Fibroblast of peridontal ligament (primary cell): ENCODE measurements around the gene CNTN2.

Experiments used
- DNase-seq: peaks from one replicate; pipeline ENCODE4 v3.0.0-alpha.2; 2010; ENCODE audit errors: extremely low read depth

Gene CNTN2, protein sequence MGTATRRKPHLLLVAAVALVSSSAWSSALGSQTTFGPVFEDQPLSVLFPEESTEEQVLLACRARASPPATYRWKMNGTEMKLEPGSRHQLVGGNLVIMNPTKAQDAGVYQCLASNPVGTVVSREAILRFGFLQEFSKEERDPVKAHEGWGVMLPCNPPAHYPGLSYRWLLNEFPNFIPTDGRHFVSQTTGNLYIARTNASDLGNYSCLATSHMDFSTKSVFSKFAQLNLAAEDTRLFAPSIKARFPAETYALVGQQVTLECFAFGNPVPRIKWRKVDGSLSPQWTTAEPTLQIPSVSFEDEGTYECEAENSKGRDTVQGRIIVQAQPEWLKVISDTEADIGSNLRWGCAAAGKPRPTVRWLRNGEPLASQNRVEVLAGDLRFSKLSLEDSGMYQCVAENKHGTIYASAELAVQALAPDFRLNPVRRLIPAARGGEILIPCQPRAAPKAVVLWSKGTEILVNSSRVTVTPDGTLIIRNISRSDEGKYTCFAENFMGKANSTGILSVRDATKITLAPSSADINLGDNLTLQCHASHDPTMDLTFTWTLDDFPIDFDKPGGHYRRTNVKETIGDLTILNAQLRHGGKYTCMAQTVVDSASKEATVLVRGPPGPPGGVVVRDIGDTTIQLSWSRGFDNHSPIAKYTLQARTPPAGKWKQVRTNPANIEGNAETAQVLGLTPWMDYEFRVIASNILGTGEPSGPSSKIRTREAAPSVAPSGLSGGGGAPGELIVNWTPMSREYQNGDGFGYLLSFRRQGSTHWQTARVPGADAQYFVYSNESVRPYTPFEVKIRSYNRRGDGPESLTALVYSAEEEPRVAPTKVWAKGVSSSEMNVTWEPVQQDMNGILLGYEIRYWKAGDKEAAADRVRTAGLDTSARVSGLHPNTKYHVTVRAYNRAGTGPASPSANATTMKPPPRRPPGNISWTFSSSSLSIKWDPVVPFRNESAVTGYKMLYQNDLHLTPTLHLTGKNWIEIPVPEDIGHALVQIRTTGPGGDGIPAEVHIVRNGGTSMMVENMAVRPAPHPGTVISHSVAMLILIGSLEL

DNA sequence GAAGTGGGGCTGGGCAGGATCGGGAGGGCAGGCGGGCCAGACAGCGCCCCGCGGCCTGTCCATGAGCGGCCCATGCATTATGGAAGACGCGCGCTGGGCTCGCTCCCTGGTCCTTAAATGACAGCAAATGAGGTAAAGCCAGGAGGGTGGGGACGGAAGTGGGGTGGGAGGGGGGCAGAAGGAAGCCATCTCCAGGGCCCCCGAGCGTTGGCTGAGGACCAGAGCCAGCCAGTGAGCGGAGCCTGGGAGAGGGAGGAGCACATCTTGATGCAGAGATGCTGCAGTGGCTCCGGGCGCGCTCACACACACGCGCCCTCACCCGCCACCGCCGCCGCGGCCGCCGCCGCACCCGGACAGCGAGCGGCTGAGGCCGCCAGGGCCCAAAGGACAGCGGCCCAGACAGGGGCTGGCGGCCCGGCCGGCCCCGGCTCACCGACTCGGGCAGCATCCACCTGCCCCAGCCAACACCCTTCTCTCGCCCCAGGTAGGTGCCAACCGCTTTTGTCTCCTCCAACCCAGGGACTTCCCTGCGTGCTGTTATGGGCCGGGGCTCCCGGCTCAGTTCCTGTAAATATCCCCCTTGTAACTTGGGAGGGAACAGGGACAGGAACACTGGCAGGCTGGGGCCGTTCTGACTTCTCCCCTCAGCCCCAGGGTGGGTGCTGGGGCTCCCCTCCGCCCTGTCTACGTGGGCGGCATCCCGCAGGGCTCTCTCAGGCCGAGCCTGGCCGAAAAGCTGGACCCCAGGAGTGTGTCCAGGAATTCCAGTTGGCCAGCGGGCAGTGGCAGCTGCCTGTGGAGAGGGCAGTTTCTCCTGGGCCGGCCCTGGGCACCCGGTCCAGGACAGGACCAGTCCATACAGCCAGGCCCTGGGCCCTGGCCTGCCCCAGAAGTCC is at the start of gene CNTN2:
TSS of gene CNTN2 (plus strand) at position 302 of the 896 bp plus-strand sequence. CDS start 9,974 bp downstream, outside the sequence.
- no peak for DNase-seq

DNA sequence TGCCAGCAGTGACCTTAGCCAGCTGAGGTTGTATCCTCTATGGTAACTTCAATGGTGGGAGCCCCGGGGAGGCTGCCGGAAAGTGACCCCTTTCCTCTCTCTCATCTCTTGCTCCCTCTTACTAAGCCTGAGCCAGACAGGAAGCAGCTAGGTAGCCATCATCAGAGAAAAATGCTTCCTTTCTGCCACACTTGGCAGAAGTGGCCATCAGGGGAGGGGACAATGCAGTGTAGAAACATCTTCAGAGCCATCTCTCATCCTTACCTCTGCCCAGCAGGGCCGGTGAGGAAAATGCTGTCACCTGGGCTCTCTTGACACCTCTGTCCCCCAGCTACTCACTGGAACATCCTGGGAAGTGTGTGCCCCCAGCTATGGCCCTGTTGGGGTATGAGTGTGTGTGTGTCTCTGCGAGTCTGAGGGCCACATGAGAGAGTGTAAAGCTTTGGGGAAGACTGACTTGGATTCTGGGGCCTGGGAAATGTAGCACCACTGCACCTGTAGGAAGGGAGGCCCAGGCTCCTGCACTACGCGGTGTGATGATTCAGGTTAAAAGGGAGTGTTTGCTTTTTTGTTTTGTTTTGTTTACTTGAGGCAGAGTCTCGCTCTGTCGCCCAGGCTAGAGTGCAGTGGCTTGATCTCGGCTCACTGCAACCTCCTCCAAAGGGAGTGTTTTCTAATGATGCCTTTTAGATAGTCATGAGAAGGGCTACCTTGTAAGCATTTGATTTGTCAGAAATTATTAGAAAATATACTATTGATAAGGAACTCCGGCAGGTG is 48.7 kb upstream of the CNTN2 start:
- DNase-seq, result no peak

- no peak for DNase-seq
These were observed 46.0 kb upstream of the CNTN2 start for GRCh38 chr1:204996981-204997380.

GRCh38 chr1:204997591-204998355 is 45.2 kb upstream of the CNTN2 start:
- no peak for DNase-seq

GRCh38 chr1:205001162-205001561 is 41.9 kb upstream of the CNTN2 start:
- no peak for DNase-seq

- no peak for DNase-seq
These were observed 40.3 kb upstream of the CNTN2 start for GRCh38 chr1:205002705-205003104.

- no peak for DNase-seq
These were observed 39.5 kb upstream of the CNTN2 start for GRCh38 chr1:205003358-205004131.

- peak; percentile 67 for DNase-seq
These were observed 38.7 kb upstream of the CNTN2 start for GRCh38 chr1:205004351-205004750.

- DNase-seq, result no peak
These were observed 34.1 kb upstream of the CNTN2 start for GRCh38 chr1:205008896-205009295.

GRCh38 chr1:205009670-205010069 is 33.3 kb upstream of the CNTN2 start:
- no peak for DNase-seq

- no peak for DNase-seq
These were observed 30.4 kb upstream of the CNTN2 start for GRCh38 chr1:205012391-205013140.

DNA sequence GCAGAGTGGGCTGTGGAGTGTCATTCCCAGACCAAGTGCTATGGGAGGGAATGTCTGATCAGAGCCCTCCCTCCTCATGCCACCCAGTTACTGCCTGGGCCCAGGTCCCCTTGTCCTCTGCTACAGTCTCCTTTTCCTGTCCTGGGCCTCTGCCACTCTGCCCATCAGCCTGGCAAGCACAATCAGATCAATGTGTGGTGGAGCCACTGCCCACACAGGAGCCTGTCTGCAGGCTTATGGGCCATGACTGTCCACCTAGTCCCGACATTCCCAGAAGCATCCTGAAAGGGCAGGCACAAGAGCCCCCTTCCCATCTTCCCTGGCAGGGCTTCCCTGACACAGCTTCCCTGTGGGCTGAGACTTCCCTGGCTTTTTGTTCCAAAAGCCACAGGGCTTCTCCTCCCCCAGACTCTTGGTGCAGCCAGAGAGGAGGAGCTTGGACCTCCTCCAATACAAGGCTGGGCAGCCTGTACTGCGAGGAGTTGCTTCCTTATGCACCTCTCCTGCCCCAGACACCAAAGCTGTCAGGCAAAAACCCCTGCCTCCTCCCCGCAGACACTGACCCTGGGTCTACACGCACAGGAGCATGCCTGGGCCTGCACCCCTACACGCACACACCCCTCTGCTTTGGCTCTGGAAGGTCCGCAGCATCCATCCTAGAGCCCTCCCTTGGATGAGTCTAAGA is 29.2 kb upstream of the CNTN2 start:
- peak; percentile 30 for DNase-seq

- no peak for DNase-seq
These were observed 28.2 kb upstream of the CNTN2 start for GRCh38 chr1:205014783-205015182.

DNA sequence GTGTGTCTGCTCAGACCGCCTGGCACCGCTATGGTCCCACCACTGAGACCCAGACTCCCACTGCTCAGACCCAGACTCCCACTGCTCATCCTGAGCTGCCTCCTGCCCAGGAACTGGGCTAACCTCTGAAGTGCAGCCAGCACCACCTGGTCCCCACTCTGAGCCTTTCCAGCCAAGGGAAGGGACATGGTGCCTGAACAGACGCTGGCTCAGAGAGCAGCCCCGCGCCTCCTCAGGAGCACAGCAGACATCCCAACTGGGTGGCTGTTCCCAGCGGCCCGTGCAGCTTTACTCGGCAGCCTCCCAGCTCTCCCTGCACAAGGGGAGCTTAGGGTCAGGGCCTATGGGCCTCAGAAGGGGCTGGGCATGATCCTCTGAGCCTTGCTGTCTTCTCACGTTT is 27.8 kb upstream of the CNTN2 start:
- no peak for DNase-seq

DNA sequence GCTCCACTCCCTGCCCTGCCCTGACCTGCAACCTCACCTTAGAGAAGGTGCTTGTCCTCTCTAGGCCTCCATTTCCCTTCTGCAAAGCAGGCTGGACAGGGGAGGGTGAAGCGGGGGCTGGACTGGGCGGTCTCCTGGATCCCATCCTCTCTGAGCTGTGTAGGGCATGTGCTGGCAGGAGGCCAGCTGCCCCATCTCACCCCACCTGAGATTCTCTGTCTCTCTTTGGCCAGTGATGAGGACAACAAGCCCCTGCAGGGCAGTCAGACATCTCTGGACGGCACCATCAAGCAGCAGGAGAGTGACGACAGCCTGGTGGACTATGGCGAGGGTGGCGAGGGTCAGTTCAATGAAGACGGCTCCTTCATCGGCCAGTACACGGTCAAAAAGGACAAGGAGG is 26.9 kb upstream of the CNTN2 start:
- DNase-seq, result no peak

DNA sequence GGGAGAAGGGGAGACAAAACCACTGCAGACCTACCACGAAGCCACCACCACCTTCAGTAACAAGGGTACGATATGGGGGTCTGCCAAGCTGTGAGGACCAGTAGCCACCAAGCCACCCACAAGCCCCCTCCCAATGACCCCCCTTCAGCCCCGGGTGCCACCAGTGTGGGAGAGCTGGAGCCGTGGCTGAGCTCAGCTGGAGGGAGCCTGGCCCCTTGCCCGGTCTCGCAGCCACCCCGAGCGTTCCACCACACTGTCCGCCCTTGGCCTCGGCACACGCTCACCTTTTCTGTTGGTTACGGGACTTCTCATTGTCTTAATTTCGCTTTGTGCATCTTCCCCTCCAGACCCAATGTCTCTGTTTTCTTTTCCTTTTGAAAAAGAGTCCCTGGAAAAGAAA is 26.4 kb upstream of the CNTN2 start:
- no peak for DNase-seq

GRCh38 chr1:205017001-205017400 is 26.0 kb upstream of the CNTN2 start:
- no peak for DNase-seq

DNA sequence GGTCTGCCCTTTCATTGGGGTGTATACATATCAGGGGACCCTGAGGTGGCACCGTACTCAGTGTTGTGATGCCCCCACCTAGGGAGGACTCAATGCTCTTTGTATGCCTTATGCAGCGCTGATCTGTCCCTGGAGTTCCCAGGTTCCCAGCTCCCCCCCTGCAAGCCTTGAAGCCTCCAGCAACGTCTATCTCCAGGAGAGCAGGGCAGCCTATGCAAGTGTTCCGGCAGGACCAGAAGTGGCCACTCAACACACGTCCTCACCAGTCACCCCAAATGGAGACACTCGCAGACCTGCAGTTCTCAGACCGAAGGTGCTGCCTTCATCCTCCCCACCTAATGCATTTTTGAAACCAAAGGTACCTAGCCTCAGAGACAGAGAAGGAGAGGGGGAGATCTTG is 25.2 kb upstream of the CNTN2 start:
- no peak for DNase-seq
